H9 (cell line): ENCODE measurements around the gene SMTN. TPM values are rescaled to one million over a fixed set of nuclear protein-coding genes. Genes with fewer than 3 reads are reported as not detected.
"Not testable (repeated sequence)": the region's sequence is repeated elsewhere in the genome, so short reads cannot be mapped to it uniquely, and the experiment has no call there.

Source experiments
- DNase-seq: peaks from one replicate; pipeline ENCODE4 v3.0.0-alpha.2; 2017
- H2AFZ ChIP-seq: one replicate; pipeline ENCODE4 v1.6.1; 2013; ENCODE audit warnings: mild to moderate bottlenecking, low read length, control low read depth, moderate library complexity
- H2AK5ac ChIP-seq: 2 replicates; pipeline ENCODE4 v1.6.1; 2013; ENCODE audit warnings: low read length, control low read depth, mixed read lengths; ENCODE audit not compliant: insufficient read length
- H2BK120ac ChIP-seq: one replicate; pipeline ENCODE4 v1.6.1; 2013; ENCODE audit warnings: low read depth, mild to moderate bottlenecking, low read length, control low read depth, inconsistent platforms; ENCODE audit not compliant: poor library complexity, severe bottlenecking
- H2BK12ac ChIP-seq: 2 replicates; pipeline ENCODE4 v1.6.1; 2013; ENCODE audit warnings: low read length, control low read depth, mixed read lengths, low read depth; ENCODE audit not compliant: insufficient read length
- H2BK15ac ChIP-seq: 2 replicates; pipeline ENCODE4 v1.6.1; 2013; ENCODE audit warnings: low read depth, low read length, control low read depth
- H2BK20ac ChIP-seq: one replicate; pipeline ENCODE4 v1.6.1; 2013; ENCODE audit warnings: low read depth, mild to moderate bottlenecking, low read length, control low read depth, inconsistent platforms; ENCODE audit not compliant: poor library complexity, severe bottlenecking
- H2BK5ac ChIP-seq: 2 replicates; pipeline ENCODE4 v1.6.1; 2013; ENCODE audit warnings: low read length, control low read depth, mixed read lengths; ENCODE audit not compliant: insufficient read length
- H3K14ac ChIP-seq: 2 replicates; pipeline ENCODE4 v1.6.1; 2013; ENCODE audit warnings: low read length, control low read depth; ENCODE audit not compliant: insufficient read depth
- H3K18ac ChIP-seq: 2 replicates; pipeline ENCODE4 v1.6.1; 2013; ENCODE audit warnings: low read depth, mild to moderate bottlenecking, mixed read lengths, low read length, control low read depth; ENCODE audit not compliant: insufficient read length
- H3K23ac ChIP-seq: 2 replicates; pipeline ENCODE4 v1.6.1; 2013; ENCODE audit warnings: low read length, control low read depth, mixed read lengths, low read depth; ENCODE audit not compliant: insufficient read length
- H3K23me2 ChIP-seq: 2 replicates; pipeline ENCODE4 v1.6.1; 2013; ENCODE audit warnings: low read depth, mild to moderate bottlenecking, mixed read lengths, low read length, control low read depth; ENCODE audit not compliant: insufficient read length, poor library complexity, severe bottlenecking
- H3K27ac ChIP-seq: 2 replicates; pipeline ENCODE4 v1.5.1; 2013; ENCODE audit warnings: low read length, control low read depth, mixed read lengths, low read depth; ENCODE audit not compliant: insufficient read length
- H3K27me3 ChIP-seq: 2 replicates; pipeline ENCODE4 v1.6.1; 2013; ENCODE audit warnings: low read length, control low read depth, inconsistent platforms; ENCODE audit not compliant: insufficient read depth
- H3K4ac ChIP-seq: 2 replicates; pipeline ENCODE4 v1.6.1; 2013; ENCODE audit warnings: low read depth, mild to moderate bottlenecking, control low read depth, inconsistent platforms, low read length, moderate library complexity
- H3K4me1 ChIP-seq: 2 replicates; pipeline ENCODE4 v1.6.1; 2013; ENCODE audit warnings: low read length, control low read depth, inconsistent platforms; ENCODE audit not compliant: insufficient read depth
- H3K4me2 ChIP-seq: 2 replicates; pipeline ENCODE4 v1.6.1; 2013; ENCODE audit warnings: low read length, control low read depth, mixed read lengths; ENCODE audit not compliant: insufficient read length, insufficient read depth
- H3K56ac ChIP-seq: 2 replicates; pipeline ENCODE4 v1.6.1; 2013; ENCODE audit warnings: low read depth, mild to moderate bottlenecking, mixed read lengths, low read length, control low read depth; ENCODE audit not compliant: insufficient read length
- H3K79me1 ChIP-seq: 2 replicates; pipeline ENCODE4 v1.6.1; 2013; ENCODE audit warnings: low read depth, mild to moderate bottlenecking, moderate library complexity, low read length, control low read depth, inconsistent platforms; ENCODE audit not compliant: insufficient read depth, poor library complexity, severe bottlenecking
- H3K79me2 ChIP-seq: 2 replicates; pipeline ENCODE4 v1.6.1; 2013; ENCODE audit warnings: low read length, control low read depth, inconsistent platforms; ENCODE audit not compliant: insufficient read depth
- H3K9ac ChIP-seq: 2 replicates; pipeline ENCODE4 v1.6.1; 2013; ENCODE audit warnings: low read length, control low read depth, mixed read lengths; ENCODE audit not compliant: insufficient read length; ENCODE audit errors: extremely low read depth
- H3K9me3 ChIP-seq: one replicate; pipeline ENCODE4 v1.6.1; 2013; ENCODE audit warnings: low read depth, low read length, inconsistent platforms; ENCODE audit not compliant: control insufficient read depth
- H3T11ph ChIP-seq: one replicate; pipeline ENCODE4 v1.6.1; 2013; ENCODE audit warnings: mild to moderate bottlenecking, low read length, control low read depth, inconsistent platforms
- H4K20me1 ChIP-seq: one replicate; pipeline ENCODE4 v1.6.1; 2013; ENCODE audit not compliant: control insufficient read depth, insufficient read length, insufficient read depth
- H4K5ac ChIP-seq: 2 replicates; pipeline ENCODE4 v1.6.1; 2013; ENCODE audit warnings: low read depth, mild to moderate bottlenecking, mixed read lengths, low read length, control low read depth; ENCODE audit not compliant: insufficient read length
- H4K8ac ChIP-seq: replicated peaks from 2 replicates; pipeline ENCODE4 v1.6.1; 2013; ENCODE audit warnings: low read length, control low read depth, mixed read lengths, low read depth; ENCODE audit not compliant: insufficient read length
- H4K91ac ChIP-seq: 2 replicates; pipeline ENCODE4 v1.6.1; 2013; ENCODE audit warnings: low read depth, mild to moderate bottlenecking, moderate library complexity, mixed read lengths, low read length, control low read depth; ENCODE audit not compliant: insufficient read length
- H3K27ac Mint-ChIP-seq, 3 experiments: 2 replicates in 2 of 3; 3 replicates in 1 of 3; pipeline ENCODE4 v1.8.0; 2020 to 2021; ENCODE audit warnings: mixed read lengths in 3 of 3, mild to moderate bottlenecking in 1 of 3, moderate library complexity in 1 of 3
- H3K27me3 Mint-ChIP-seq: 2 replicates; pipeline ENCODE4 v1.8.0; 2021; ENCODE audit warnings: low read depth, mild to moderate bottlenecking, moderate library complexity, mixed read lengths
- H3K36me3 Mint-ChIP-seq, 3 experiments: 2 replicates in 2 of 3; 3 replicates in 1 of 3; pipeline ENCODE4 v1.8.0; 2020 to 2021; ENCODE audit warnings: low read depth in 3 of 3, mixed read lengths in 3 of 3; ENCODE audit not compliant: insufficient read depth in 1 of 3
- H3K4me1 Mint-ChIP-seq, 2 experiments: 2 replicates each; pipeline ENCODE4 v1.8.0; 2020; ENCODE audit warnings: mixed read lengths in 2 of 2
- H3K4me3 Mint-ChIP-seq, 2 experiments: 2 replicates in 1 of 2; 3 replicates in 1 of 2; pipeline ENCODE4 v1.8.0; 2020 to 2021; ENCODE audit warnings: mild to moderate bottlenecking in 2 of 2, mixed read lengths in 2 of 2, moderate library complexity in 1 of 2
- H3K9me3 Mint-ChIP-seq, 2 experiments: 2 replicates in 1 of 2; 3 replicates in 1 of 2; pipeline ENCODE4 v1.8.0; 2020; ENCODE audit warnings: mild to moderate bottlenecking in 2 of 2, mixed read lengths in 2 of 2, moderate library complexity in 1 of 2
- CTCF ChIP-seq: fragments of 200-600 bp; sonication (generic); conservative IDR thresholded peaks from 3 replicates; pipeline ENCODE4 v1.8.0; 2021; ENCODE audit warnings: antibody characterized with exemption, mild to moderate bottlenecking
- WGBS: extraction: QIAGEN DNeasy Blood & Tissue Kit; methylation state at CpG from one replicate; pipeline ENCODE4 v1.1.7; 2013; ENCODE audit warnings: missing lambda C conversion rate, low lambda C conversion rate, mixed read lengths; ENCODE audit not compliant: insufficient read length; ENCODE audit errors: extremely low coverage; 5-methylcytosine and 5-hydroxymethylcytosine counted together
- total RNA-seq: library from RNA; stranded (reverse); gene quantifications from 2 replicates; pipeline ENCODE4 v1.2.1, GENCODE V29; 2021

SMTN gene
- total RNA-seq, 1 experiment from 2014 or later, result 23.4 TPM

- DNase-seq, result peak; percentile 70
These were observed 15.7 kb downstream of the SMTN start for GRCh38 chr22:31096657-31097279.

GRCh38 chr22:31097539-31097938 lies 16.4 kb downstream of the SMTN start:
- not testable (repeated sequence) for H4K8ac ChIP-seq, H3K27ac ChIP-seq, H4K5ac ChIP-seq, H2AFZ ChIP-seq, H3K9ac ChIP-seq, H4K91ac ChIP-seq, H3K79me2 ChIP-seq, H3K27me3 ChIP-seq, H3K27ac Mint-ChIP-seq, H3K4me3 Mint-ChIP-seq, H3K4ac ChIP-seq, H2AK5ac ChIP-seq, H3K23ac ChIP-seq, H3K56ac ChIP-seq, H3K9me3 ChIP-seq, H2BK5ac ChIP-seq, H3K36me3 Mint-ChIP-seq, H3K4me2 ChIP-seq, H2BK15ac ChIP-seq, H3T11ph ChIP-seq, DNase-seq, H3K79me1 ChIP-seq, H3K4me1 ChIP-seq, H3K18ac ChIP-seq, H3K9me3 Mint-ChIP-seq, H3K27me3 Mint-ChIP-seq, H2BK20ac ChIP-seq, H3K23me2 ChIP-seq, H2BK120ac ChIP-seq, H3K14ac ChIP-seq, H2BK12ac ChIP-seq, H4K20me1 ChIP-seq
- peaks cover 4 to 26% of the 10 kb centered on the region in 2 experiments for H3K4me1 Mint-ChIP-seq
- WGBS, result no CpG with 5 or more reads among the region's 5 CpGs

More at GRCh38 chr22:31096657-31097279, 15.7 kb downstream of the SMTN start:
- H3K9me3 Mint-ChIP-seq, result no peaks in the 10 kb centered on the region; a peak in 1 of 5 replicates
- Histone ChIP-seq H3K4ac (no peak overlapping the region), H3K56ac (no peak overlapping the region), H2AK5ac (no peak overlapping the region), H3K18ac (no peak overlapping the region), H3K23ac (no peak overlapping the region), H3K9me3 (no peaks in the 10 kb centered on the region), H4K8ac (no peak overlapping the region), H3K4me1 (0 out of 2 replicates have a peak, but pooled peaks cover 3% of the 10 kb centered on the region), H3T11ph (no peak overlapping the region), H3K23me2 (peaks cover 6% of the 10 kb centered on the region), H3K79me2 (no peaks in the 10 kb centered on the region), H4K91ac (no peak overlapping the region), H2BK120ac (no peak overlapping the region), H3K79me1 (no peaks in the 10 kb centered on the region), H3K27me3 (no peaks in the 10 kb centered on the region), H2BK20ac (no peak overlapping the region), H2BK15ac (no peak overlapping the region), H2BK5ac (no peak overlapping the region), H4K20me1 (no peaks in the 10 kb centered on the region), H2BK12ac (no peak overlapping the region), H4K5ac (no peak overlapping the region), H3K4me2 (no peak overlapping the region), H3K14ac (no peak overlapping the region; the same call in 1 of the 2 replicates), H3K27ac (no peak overlapping the region), H3K9ac (no peak overlapping the region), H2AFZ (no peak overlapping the region)
- WGBS, result no CpG with 5 or more reads among the region's 27 CpGs
- H3K4me3 Mint-ChIP-seq, result no peak overlapping the region; a peak in 1 of 5 replicates
- H3K4me1 Mint-ChIP-seq, result peaks cover 4 to 25% of the 10 kb centered on the region in 2 experiments
- peaks cover 3 to 10% (median 3%) of the 10 kb centered on the region in 3 experiments; a peak in 4 of 7 replicates for H3K36me3 Mint-ChIP-seq
- no peak overlapping the region for H3K27ac Mint-ChIP-seq
- no peak for TF ChIP-seq CTCF
- H3K27me3 Mint-ChIP-seq, result no peaks in the 10 kb centered on the region
